GM23338 (cell line): ENCODE results near the gene NEDD4. TPM values are rescaled to one million over a fixed set of nuclear protein-coding genes. Genes with fewer than 3 reads are reported as not detected.

Source experiments
- ATAC-seq: fragments of 200-7000 bp; cut with Tn5 transposase; 3 replicates; pipeline ENCODE4 v1.9.1; 2020
- DNase-seq: peaks from one replicate; pipeline ENCODE4 v3.0.0-alpha.2; 2015; ENCODE audit warnings: low spot score
- H2AFZ ChIP-seq: fragments of 200-600 bp; sonication (generic); 2 replicates; pipeline ENCODE4 v1.8.0; 2016; ENCODE audit warnings: antibody characterized with exemption, mild to moderate bottlenecking, moderate library complexity
- H3F3A ChIP-seq: fragments of 200-600 bp; sonication (generic); replicated peaks from 2 replicates; pipeline ENCODE4 v1.8.0; 2017; ENCODE audit warnings: antibody characterized with exemption, mixed run types, low read depth
- H3K27ac ChIP-seq: fragments of 200-600 bp; sonication (generic); 2 replicates; pipeline ENCODE4 v1.6.1; 2016; ENCODE audit warnings: low read depth
- H3K27me3 ChIP-seq: fragments of 200-600 bp; sonication (generic); 2 replicates; pipeline ENCODE4 v1.8.0; 2016; ENCODE audit warnings: mild to moderate bottlenecking, mixed run types, moderate library complexity; ENCODE audit not compliant: insufficient read depth
- H3K36me3 ChIP-seq: fragments of 200-600 bp; sonication (generic); 2 replicates; pipeline ENCODE4 v1.8.0; 2016; ENCODE audit warnings: mild to moderate bottlenecking; ENCODE audit not compliant: insufficient read depth
- H3K4me1 ChIP-seq: fragments of 200-600 bp; sonication (generic); 2 replicates; pipeline ENCODE4 v1.8.0; 2016; ENCODE audit warnings: mild to moderate bottlenecking, moderate library complexity; ENCODE audit not compliant: insufficient read depth
- H3K4me2 ChIP-seq: fragments of 200-600 bp; sonication (generic); 2 replicates; pipeline ENCODE4 v1.7.1; 2017; ENCODE audit warnings: mixed run types
- H3K4me3 ChIP-seq: fragments of 200-600 bp; sonication (generic); 2 replicates; pipeline ENCODE4 v1.6.1; 2016; ENCODE audit warnings: mixed run types
- H3K79me2 ChIP-seq: fragments of 200-600 bp; sonication (generic); replicated peaks from 2 replicates; pipeline ENCODE4 v1.8.0; 2017; ENCODE audit warnings: mild to moderate bottlenecking; ENCODE audit not compliant: insufficient read depth
- H3K9me2 ChIP-seq: fragments of 200-600 bp; sonication (generic); 2 replicates; pipeline ENCODE4 v1.8.0; 2017; ENCODE audit not compliant: insufficient read depth
- H4K20me1 ChIP-seq: fragments of 200-600 bp; sonication (generic); replicated peaks from 2 replicates; pipeline ENCODE4 v1.8.0; 2017; ENCODE audit warnings: mild to moderate bottlenecking; ENCODE audit not compliant: insufficient read depth
- H3K27ac Mint-ChIP-seq: 2 replicates; pipeline ENCODE4 v1.8.0; 2020; ENCODE audit warnings: inconsistent platforms, mild to moderate bottlenecking, moderate library complexity, mixed read lengths
- H3K27me3 Mint-ChIP-seq: 3 replicates; pipeline ENCODE4 v1.8.0; 2022; ENCODE audit warnings: low read depth, mild to moderate bottlenecking, moderate library complexity, mixed read lengths, inconsistent platforms; ENCODE audit not compliant: insufficient read depth, poor library complexity
- H3K36me3 Mint-ChIP-seq: 3 replicates; pipeline ENCODE4 v1.8.0; 2021; ENCODE audit warnings: low read depth, mild to moderate bottlenecking, inconsistent platforms, moderate library complexity, mixed read lengths
- H3K4me1 Mint-ChIP-seq: 3 replicates; pipeline ENCODE4 v1.8.0; 2020; ENCODE audit warnings: mild to moderate bottlenecking, inconsistent platforms, mixed read lengths
- H3K4me3 Mint-ChIP-seq: 3 replicates; pipeline ENCODE4 v1.8.0; 2021; ENCODE audit warnings: moderate library complexity, mild to moderate bottlenecking, inconsistent platforms, mixed read lengths
- H3K9me3 Mint-ChIP-seq: 3 replicates; pipeline ENCODE4 v1.8.0; 2020; ENCODE audit warnings: moderate library complexity, mild to moderate bottlenecking, inconsistent platforms, mixed read lengths
- CREB1 ChIP-seq: fragments of 250-450 bp; sonication (Bioruptor Pico); IDR thresholded peaks from 2 replicates; pipeline ENCODE4 v1.5.0; 2020; ENCODE audit warnings: low read depth, mild to moderate bottlenecking, moderate library complexity
- CTCF ChIP-seq, 2 experiments: fragments of 200-600 bp in 1 of 2; sonication (generic) in 1 of 2; conservative IDR thresholded peaks; 2 replicates each; pipeline versions ENCODE4 v1.5.1 to v1.6.1; 2016 to 2017; ENCODE audit warnings: antibody characterized with exemption in 2 of 2, low read depth in 2 of 2, mild to moderate bottlenecking in 2 of 2, moderate library complexity in 1 of 2
- EZH2 ChIP-seq: fragments of 200-600 bp; sonication (generic); IDR thresholded peaks from one replicate; pipeline ENCODE4 v1.8.0; 2017; ENCODE audit warnings: antibody characterized with exemption, mild to moderate bottlenecking, low read depth; ENCODE audit not compliant: unreplicated experiment
- EZH2phosphoT487 ChIP-seq: fragments of 200-600 bp; sonication (generic); IDR thresholded peaks from one replicate; pipeline ENCODE4 v1.8.1; 2018; ENCODE audit warnings: antibody characterized with exemption; ENCODE audit not compliant: unreplicated experiment
- JUNB ChIP-seq: IDR thresholded peaks from one replicate; pipeline ENCODE4 v1.6.1; 2016; ENCODE audit warnings: antibody characterized with exemption; ENCODE audit not compliant: unreplicated experiment
- NANOG ChIP-seq: IDR thresholded peaks from 2 replicates; pipeline ENCODE4 v1.6.1; 2016; ENCODE audit warnings: antibody characterized with exemption, borderline replicate concordance
- POLR2AphosphoS5 ChIP-seq: IDR thresholded peaks from 2 replicates; pipeline ENCODE4 v1.6.1; 2016; ENCODE audit warnings: antibody characterized with exemption, low read depth
- STAT1 ChIP-seq: IDR thresholded peaks from one replicate; pipeline ENCODE4 v1.6.1; 2016; ENCODE audit warnings: antibody characterized with exemption; ENCODE audit not compliant: unreplicated experiment
- ZNF114 ChIP-seq: fragments of 250-450 bp; sonication (Bioruptor Pico); IDR thresholded peaks from 2 replicates; pipeline ENCODE4 v1.5.0; 2020; ENCODE audit warnings: mild to moderate bottlenecking, moderate library complexity
- ZNF331 ChIP-seq: fragments of 250-450 bp; sonication (Bioruptor Pico); IDR thresholded peaks from 2 replicates; pipeline ENCODE4 v1.5.0; 2020; ENCODE audit warnings: low read depth, mild to moderate bottlenecking, moderate library complexity
- polyA plus RNA-seq: library from polyadenylated mRNA; unstranded; fragments of >200 nt; fragmentation: Nextera tagmentation; extraction: Ambion mirVana; gene quantifications from 2 replicates; pipeline ENCODE4 v1.2.1, GENCODE V29; 2016
- total RNA-seq: library from RNA; depleted of rRNA; stranded (reverse); fragments of >200 nt; shearing (Covaris generic); gene quantifications from 2 replicates; pipeline ENCODE4 v1.2.3, GENCODE V29; 2014
- TF ChIP-seq, protein P1 (sequence below): fragments of 250-450 bp; sonication (Bioruptor Pico); IDR thresholded peaks from 2 replicates; pipeline ENCODE4 v1.5.0; 2020; ENCODE audit warnings: mild to moderate bottlenecking, moderate library complexity
- TF ChIP-seq, protein P2 (sequence below): IDR thresholded peaks from 2 replicates; pipeline ENCODE4 v1.6.1; 2016; ENCODE audit warnings: antibody characterized with exemption
- TF ChIP-seq, protein P3 (sequence below): IDR thresholded peaks from one replicate; pipeline ENCODE4 v1.6.1; 2018; ENCODE audit warnings: antibody characterized with exemption; ENCODE audit not compliant: unreplicated experiment

Gene NEDD4
- total and polyA plus RNA-seq, 2 experiments from 2014 or later: 2.1 to 7.2 TPM

DNA sequence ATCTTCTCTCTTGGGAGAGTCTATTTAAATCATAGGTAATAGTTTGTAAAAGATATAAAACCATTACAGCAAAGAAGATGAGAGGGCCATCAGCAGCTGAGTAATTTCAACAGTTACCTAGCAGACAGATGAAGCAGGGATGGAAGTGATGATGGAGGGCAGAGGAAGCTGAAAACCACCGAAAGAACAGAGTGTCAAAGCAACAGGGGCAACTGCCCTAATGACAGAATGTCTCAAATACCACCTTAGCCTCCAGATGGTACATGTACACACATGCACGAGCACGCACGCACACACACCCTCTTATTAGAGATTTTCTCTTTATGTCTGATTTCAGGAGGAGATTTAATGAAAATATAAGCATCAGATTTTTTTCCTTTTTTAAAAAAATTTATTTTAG, 64.5 kb downstream of the NEDD4 start:
- Mint-ChIP-seq H3K9me3 (peaks cover 9% of the 10 kb centered on the region; the same call in 1 of the 3 replicates), H3K4me3 (no peak overlapping the region), H3K36me3 (peaks cover 4% of the 10 kb centered on the region; the same call in 2 of the 3 replicates), H3K4me1 (no peaks in the 10 kb centered on the region), H3K27ac (no peak overlapping the region), H3K27me3 (no peaks in the 10 kb centered on the region)
- Histone ChIP-seq H3K4me1 (no peaks in the 10 kb centered on the region), H2AFZ (no peak overlapping the region), H3K9me2 (no peaks in the 10 kb centered on the region; the same call in 1 of the 2 replicates), H3K4me2 (no peak overlapping the region), H3K27me3 (no peaks in the 10 kb centered on the region), H3K4me3 (no peak overlapping the region), H3K79me2 (no peaks in the 10 kb centered on the region), H3F3A (no peaks in the 10 kb centered on the region), H3K27ac (no peak overlapping the region), H4K20me1 (no peaks in the 10 kb centered on the region), H3K36me3 (no peaks in the 10 kb centered on the region)
- DNase-seq: no peak
- ATAC-seq: no peak
- TF ChIP-seq ZNF114: no peak
- no peak for TF ChIP-seq EZH2phosphoT487
- TF ChIP-seq, protein P1, sequence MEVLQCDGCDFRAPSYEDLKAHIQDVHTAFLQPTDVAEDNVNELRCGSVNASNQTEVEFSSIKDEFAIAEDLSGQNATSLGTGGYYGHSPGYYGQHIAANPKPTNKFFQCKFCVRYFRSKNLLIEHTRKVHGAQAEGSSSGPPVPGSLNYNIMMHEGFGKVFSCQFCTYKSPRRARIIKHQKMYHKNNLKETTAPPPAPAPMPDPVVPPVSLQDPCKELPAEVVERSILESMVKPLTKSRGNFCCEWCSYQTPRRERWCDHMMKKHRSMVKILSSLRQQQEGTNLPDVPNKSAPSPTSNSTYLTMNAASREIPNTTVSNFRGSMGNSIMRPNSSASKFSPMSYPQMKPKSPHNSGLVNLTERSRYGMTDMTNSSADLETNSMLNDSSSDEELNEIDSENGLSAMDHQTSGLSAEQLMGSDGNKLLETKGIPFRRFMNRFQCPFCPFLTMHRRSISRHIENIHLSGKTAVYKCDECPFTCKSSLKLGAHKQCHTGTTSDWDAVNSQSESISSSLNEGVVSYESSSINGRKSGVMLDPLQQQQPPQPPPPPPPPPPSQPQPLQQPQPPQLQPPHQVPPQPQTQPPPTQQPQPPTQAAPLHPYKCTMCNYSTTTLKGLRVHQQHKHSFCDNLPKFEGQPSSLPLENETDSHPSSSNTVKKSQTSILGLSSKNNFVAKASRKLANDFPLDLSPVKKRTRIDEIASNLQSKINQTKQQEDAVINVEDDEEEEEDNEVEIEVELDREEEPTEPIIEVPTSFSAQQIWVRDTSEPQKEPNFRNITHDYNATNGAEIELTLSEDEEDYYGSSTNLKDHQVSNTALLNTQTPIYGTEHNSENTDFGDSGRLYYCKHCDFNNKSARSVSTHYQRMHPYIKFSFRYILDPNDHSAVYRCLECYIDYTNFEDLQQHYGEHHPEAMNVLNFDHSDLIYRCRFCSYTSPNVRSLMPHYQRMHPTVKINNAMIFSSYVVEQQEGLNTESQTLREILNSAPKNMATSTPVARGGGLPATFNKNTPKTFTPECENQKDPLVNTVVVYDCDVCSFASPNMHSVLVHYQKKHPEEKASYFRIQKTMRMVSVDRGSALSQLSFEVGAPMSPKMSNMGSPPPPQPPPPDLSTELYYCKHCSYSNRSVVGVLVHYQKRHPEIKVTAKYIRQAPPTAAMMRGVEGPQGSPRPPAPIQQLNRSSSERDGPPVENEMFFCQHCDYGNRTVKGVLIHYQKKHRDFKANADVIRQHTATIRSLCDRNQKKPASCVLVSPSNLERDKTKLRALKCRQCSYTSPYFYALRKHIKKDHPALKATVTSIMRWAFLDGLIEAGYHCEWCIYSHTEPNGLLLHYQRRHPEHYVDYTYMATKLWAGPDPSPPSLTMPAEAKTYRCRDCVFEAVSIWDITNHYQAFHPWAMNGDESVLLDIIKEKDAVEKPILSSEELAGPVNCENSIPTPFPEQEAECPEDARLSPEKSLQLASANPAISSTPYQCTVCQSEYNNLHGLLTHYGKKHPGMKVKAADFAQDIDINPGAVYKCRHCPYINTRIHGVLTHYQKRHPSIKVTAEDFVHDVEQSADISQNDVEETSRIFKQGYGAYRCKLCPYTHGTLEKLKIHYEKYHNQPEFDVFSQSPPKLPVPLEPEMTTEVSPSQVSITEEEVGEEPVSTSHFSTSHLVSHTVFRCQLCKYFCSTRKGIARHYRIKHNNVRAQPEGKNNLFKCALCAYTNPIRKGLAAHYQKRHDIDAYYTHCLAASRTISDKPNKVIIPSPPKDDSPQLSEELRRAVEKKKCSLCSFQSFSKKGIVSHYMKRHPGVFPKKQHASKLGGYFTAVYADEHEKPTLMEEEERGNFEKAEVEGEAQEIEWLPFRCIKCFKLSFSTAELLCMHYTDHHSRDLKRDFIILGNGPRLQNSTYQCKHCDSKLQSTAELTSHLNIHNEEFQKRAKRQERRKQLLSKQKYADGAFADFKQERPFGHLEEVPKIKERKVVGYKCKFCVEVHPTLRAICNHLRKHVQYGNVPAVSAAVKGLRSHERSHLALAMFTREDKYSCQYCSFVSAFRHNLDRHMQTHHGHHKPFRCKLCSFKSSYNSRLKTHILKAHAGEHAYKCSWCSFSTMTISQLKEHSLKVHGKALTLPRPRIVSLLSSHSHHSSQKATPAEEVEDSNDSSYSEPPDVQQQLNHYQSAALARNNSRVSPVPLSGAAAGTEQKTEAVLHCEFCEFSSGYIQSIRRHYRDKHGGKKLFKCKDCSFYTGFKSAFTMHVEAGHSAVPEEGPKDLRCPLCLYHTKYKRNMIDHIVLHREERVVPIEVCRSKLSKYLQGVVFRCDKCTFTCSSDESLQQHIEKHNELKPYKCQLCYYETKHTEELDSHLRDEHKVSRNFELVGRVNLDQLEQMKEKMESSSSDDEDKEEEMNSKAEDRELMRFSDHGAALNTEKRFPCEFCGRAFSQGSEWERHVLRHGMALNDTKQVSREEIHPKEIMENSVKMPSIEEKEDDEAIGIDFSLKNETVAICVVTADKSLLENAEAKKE (CRISPR knock-in tag): no peak
- TF ChIP-seq, protein P2, sequence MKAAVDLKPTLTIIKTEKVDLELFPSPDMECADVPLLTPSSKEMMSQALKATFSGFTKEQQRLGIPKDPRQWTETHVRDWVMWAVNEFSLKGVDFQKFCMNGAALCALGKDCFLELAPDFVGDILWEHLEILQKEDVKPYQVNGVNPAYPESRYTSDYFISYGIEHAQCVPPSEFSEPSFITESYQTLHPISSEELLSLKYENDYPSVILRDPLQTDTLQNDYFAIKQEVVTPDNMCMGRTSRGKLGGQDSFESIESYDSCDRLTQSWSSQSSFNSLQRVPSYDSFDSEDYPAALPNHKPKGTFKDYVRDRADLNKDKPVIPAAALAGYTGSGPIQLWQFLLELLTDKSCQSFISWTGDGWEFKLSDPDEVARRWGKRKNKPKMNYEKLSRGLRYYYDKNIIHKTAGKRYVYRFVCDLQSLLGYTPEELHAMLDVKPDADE: no peak
- no peak for TF ChIP-seq POLR2AphosphoS5
- no peak for TF ChIP-seq CTCF (conservative IDR thresholded peaks at IDR 0.05; ENCODE audit: low read depth in 2 of 2)
- no peak for TF ChIP-seq STAT1
- TF ChIP-seq NANOG: no peak
- TF ChIP-seq CREB1: no peak
- no peak for TF ChIP-seq EZH2
- TF ChIP-seq ZNF331 (CRISPR knock-in tag): no peak
- TF ChIP-seq, protein P3, sequence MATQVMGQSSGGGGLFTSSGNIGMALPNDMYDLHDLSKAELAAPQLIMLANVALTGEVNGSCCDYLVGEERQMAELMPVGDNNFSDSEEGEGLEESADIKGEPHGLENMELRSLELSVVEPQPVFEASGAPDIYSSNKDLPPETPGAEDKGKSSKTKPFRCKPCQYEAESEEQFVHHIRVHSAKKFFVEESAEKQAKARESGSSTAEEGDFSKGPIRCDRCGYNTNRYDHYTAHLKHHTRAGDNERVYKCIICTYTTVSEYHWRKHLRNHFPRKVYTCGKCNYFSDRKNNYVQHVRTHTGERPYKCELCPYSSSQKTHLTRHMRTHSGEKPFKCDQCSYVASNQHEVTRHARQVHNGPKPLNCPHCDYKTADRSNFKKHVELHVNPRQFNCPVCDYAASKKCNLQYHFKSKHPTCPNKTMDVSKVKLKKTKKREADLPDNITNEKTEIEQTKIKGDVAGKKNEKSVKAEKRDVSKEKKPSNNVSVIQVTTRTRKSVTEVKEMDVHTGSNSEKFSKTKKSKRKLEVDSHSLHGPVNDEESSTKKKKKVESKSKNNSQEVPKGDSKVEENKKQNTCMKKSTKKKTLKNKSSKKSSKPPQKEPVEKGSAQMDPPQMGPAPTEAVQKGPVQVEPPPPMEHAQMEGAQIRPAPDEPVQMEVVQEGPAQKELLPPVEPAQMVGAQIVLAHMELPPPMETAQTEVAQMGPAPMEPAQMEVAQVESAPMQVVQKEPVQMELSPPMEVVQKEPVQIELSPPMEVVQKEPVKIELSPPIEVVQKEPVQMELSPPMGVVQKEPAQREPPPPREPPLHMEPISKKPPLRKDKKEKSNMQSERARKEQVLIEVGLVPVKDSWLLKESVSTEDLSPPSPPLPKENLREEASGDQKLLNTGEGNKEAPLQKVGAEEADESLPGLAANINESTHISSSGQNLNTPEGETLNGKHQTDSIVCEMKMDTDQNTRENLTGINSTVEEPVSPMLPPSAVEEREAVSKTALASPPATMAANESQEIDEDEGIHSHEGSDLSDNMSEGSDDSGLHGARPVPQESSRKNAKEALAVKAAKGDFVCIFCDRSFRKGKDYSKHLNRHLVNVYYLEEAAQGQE: no peak
- no peak for TF ChIP-seq JUNB
